Left ventricle myocardium inferior (tissue), 1 donor: Measurements from ENCODE around the gene TRIO. TPM values are rescaled to one million over a fixed set of nuclear protein-coding genes. Genes with fewer than 3 reads are reported as not detected.

Source experiments
- DNase-seq: peaks from one replicate; pipeline ENCODE4 v3.0.0-alpha.2; 2020
- H3K27ac ChIP-seq: fragments of 200-600 bp; replicated peaks from 2 replicates; pipeline ENCODE4 v1.8.0; 2021
- H3K27me3 ChIP-seq: fragments of 200-600 bp; 2 replicates; pipeline ENCODE4 v1.8.0; 2021; ENCODE audit warnings: low read depth
- H3K36me3 ChIP-seq: fragments of 200-600 bp; 2 replicates; pipeline ENCODE4 v1.8.0; 2021
- H3K4me1 ChIP-seq: fragments of 200-600 bp; 2 replicates; pipeline ENCODE4 v1.8.0; 2021
- H3K4me3 ChIP-seq: fragments of 200-600 bp; 2 replicates; pipeline ENCODE4 v1.8.0; 2021; ENCODE audit warnings: mild to moderate bottlenecking, moderate library complexity
- H3K9me3 ChIP-seq: fragments of 200-600 bp; replicated peaks from 2 replicates; pipeline ENCODE4 v1.8.0; 2021
- CTCF ChIP-seq: fragments of 200-600 bp; IDR thresholded peaks from 2 replicates; pipeline ENCODE4 v1.8.0; 2021; ENCODE audit warnings: antibody characterized with exemption, mild to moderate bottlenecking, borderline replicate concordance
- intact Hi-C: fragments of 100-400 bp; cut with micrococcal nuclease; formaldehyde crosslinking; loops from one replicate; pipeline ENCODE4 v1.11.0; 2022
- total RNA-seq: library from RNA; stranded (reverse); fragmentation: NEBNext Ultra II Directional; extraction: Animal tissue kit (Norgen Biotek cat#: 25700); gene quantifications from one replicate; pipeline ENCODE4 v1.2.1, GENCODE V29; 2021
- donor health status: DM: no; HTN: yes; CAD: no; lungs with severe emphysema.

The TRIO gene
- total RNA-seq, 1 donor from 2014 or later: 52.8 TPM

GRCh38 chr5:14267166-14267838 is 124.2 kb downstream of the TRIO start:
- no peak for TF ChIP-seq CTCF
- Histone ChIP-seq H3K36me3 (peaks cover 4% of the 10 kb centered on the region), H3K9me3 (no peaks in the 10 kb centered on the region), H3K4me1 (peaks cover 80% of the 10 kb centered on the region), H3K27ac (no peak overlapping the region), H3K4me3 (no peak overlapping the region), H3K27me3 (no peaks in the 10 kb centered on the region)
- DNase-seq: no peak
- intact Hi-C loops: loop anchor here (10.0 kb wide), 1 partner anchor 113 kb away; no protein-coding TSS in a partner anchor

- TF ChIP-seq CTCF: no peak
- Histone ChIP-seq H3K36me3 (peaks cover 4% of the 10 kb centered on the region), H3K27me3 (no peaks in the 10 kb centered on the region), H3K4me1 (peaks cover 83% of the 10 kb centered on the region), H3K27ac (peak overlapping the region; percentile 86), H3K4me3 (no peak overlapping the region), H3K9me3 (no peaks in the 10 kb centered on the region)
- no peak for DNase-seq
- intact Hi-C loops: loop anchor here (10.0 kb wide), 1 partner anchor 113 kb away; no protein-coding TSS in a partner anchor
Observed at GRCh38 chr5:14267991-14268708, 125.0 kb downstream of the TRIO start.

GRCh38 chr5:14268738-14269137 is 125.6 kb downstream of the TRIO start:
- Histone ChIP-seq H3K36me3 (peaks cover 4% of the 10 kb centered on the region), H3K4me1 (peaks cover 86% of the 10 kb centered on the region), H3K27ac (peak overlapping the region; percentile 86), H3K27me3 (no peaks in the 10 kb centered on the region), H3K9me3 (no peaks in the 10 kb centered on the region), H3K4me3 (no peak overlapping the region)
- intact Hi-C loops: loop anchor here (10.0 kb wide), 1 partner anchor 114 kb away; no protein-coding TSS in a partner anchor
- DNase-seq: no peak
- TF ChIP-seq CTCF: no peak

- TF ChIP-seq CTCF: no peak
Observed at GRCh38 chr5:14269395-14269794, 126.3 kb downstream of the TRIO start.

GRCh38 chr5:14270209-14270702 is 127.1 kb downstream of the TRIO start:
- no peak for DNase-seq
- TF ChIP-seq CTCF: peak; percentile 91
- intact Hi-C loops: loop anchor here (2.0 kb wide), 1 partner anchor 161 kb away; no protein-coding TSS in a partner anchor
- Histone ChIP-seq H3K36me3 (peaks cover 4% of the 10 kb centered on the region), H3K4me3 (no peak overlapping the region), H3K9me3 (no peaks in the 10 kb centered on the region), H3K27ac (peak overlapping the region; percentile 86), H3K4me1 (peaks cover 71% of the 10 kb centered on the region), H3K27me3 (no peaks in the 10 kb centered on the region)

More at GRCh38 chr5:14269395-14269794, 126.3 kb downstream of the TRIO start:
- intact Hi-C loops: loop anchor here (10.0 kb wide), 1 partner anchor 115 kb away; no protein-coding TSS in a partner anchor
- H3K4me1 ChIP-seq: peaks cover 79% of the 10 kb centered on the region
- no peak overlapping the region for H3K4me3 ChIP-seq
- no peaks in the 10 kb centered on the region for H3K9me3 ChIP-seq
- H3K27me3 ChIP-seq: no peaks in the 10 kb centered on the region
- DNase-seq: no peak
- peak overlapping the region; percentile 86 for H3K27ac ChIP-seq
- peaks cover 4% of the 10 kb centered on the region for H3K36me3 ChIP-seq
